AG20443 (cell line): ENCODE results near the gene RBM42.
"Not testable (repeated sequence)": the region's sequence is repeated elsewhere in the genome, so short reads cannot be mapped to it uniquely, and the experiment has no call there.

Source experiments
- DNase-seq: peaks from one replicate; pipeline ENCODE4 v3.0.0; 2012; ENCODE audit warnings: low spot score, mixed read lengths

The RBM42 gene

GRCh38 chr19:35650581-35650980 is 21.7 kb downstream of the RBM42 start:
- no peak for DNase-seq

- DNase-seq: not testable (repeated sequence)
These were observed 26.0 kb downstream of the RBM42 start for GRCh38 chr19:35654828-35655227.

GRCh38 chr19:35655600-35655999 is 26.8 kb downstream of the RBM42 start:
- DNase-seq: no peak

- DNase-seq: no peak
These were observed 27.9 kb downstream of the RBM42 start for GRCh38 chr19:35656700-35657099.

GRCh38 chr19:35657904-35658700 is 29.3 kb downstream of the RBM42 start:
- DNase-seq: no peak

GRCh38 chr19:35661995-35662340 is 33.1 kb downstream of the RBM42 start:
- DNase-seq: no peak

- DNase-seq: no peak
These were observed 35.1 kb downstream of the RBM42 start for GRCh38 chr19:35663981-35664380.

- DNase-seq: no peak
These were observed 36.3 kb downstream of the RBM42 start for GRCh38 chr19:35665157-35665556.

- DNase-seq: no peak
These were observed 36.8 kb downstream of the RBM42 start for GRCh38 chr19:35665604-35666003.

- DNase-seq: no peak
These were observed 37.5 kb downstream of the RBM42 start, which contains the start of gene UPK1A for GRCh38 chr19:35666251-35666913. Gene UPK1A, plus strand, starts transcription at chr19:35666517. Its CDS starts 296 bp downstream, at chr19:35666813.

- no peak for DNase-seq
These were observed 40.7 kb downstream of the RBM42 start for GRCh38 chr19:35669566-35669965.

- no peak for DNase-seq
These were observed 41.1 kb downstream of the RBM42 start for GRCh38 chr19:35669974-35670373.

- DNase-seq: no peak
These were observed 41.9 kb downstream of the RBM42 start for GRCh38 chr19:35670686-35671085.

- DNase-seq: no peak
These were observed 43.0 kb downstream of the RBM42 start for GRCh38 chr19:35671818-35672217.

- peak; percentile 92 for DNase-seq
These were observed 44.4 kb downstream of the RBM42 start for GRCh38 chr19:35673121-35673804.

- no peak for DNase-seq
These were observed 46.8 kb downstream of the RBM42 start for GRCh38 chr19:35675589-35676140.
